Measurements from ENCODE around the gene BSPRY.
"Not testable (repeated sequence)": the region's sequence is repeated elsewhere in the genome, so short reads cannot be mapped to it uniquely, and the experiment has no call there.

BSPRY gene

DNA sequence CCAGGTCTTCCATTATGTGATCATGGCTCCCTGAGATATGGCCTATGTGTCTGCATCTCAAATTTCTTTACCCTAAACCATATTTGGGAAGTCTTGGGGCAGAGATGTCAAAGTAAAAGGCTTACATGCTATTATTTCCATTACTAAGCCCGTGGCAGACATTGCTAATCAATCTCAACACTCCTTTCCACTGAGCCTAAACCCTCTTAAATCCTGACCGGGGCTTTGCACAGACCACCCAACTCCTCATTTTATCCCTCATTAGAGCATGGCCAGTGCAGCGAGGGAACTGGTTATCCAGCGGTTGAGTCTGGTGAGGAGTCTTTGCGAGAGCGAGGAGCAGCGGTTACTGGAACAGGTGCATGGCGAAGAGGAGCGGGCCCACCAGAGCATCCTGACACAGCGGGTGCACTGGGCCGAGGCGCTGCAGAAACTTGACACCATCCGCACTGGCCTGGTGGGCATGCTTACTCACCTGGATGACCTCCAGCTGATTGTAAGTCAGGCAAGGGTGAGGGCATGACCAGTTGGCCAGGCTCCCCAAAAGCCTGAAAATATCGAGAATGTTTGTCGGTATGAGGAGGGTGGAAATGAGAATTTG lies 11.0 kb downstream of the BSPRY start:
- TF ChIP-seq, protein P1, sequence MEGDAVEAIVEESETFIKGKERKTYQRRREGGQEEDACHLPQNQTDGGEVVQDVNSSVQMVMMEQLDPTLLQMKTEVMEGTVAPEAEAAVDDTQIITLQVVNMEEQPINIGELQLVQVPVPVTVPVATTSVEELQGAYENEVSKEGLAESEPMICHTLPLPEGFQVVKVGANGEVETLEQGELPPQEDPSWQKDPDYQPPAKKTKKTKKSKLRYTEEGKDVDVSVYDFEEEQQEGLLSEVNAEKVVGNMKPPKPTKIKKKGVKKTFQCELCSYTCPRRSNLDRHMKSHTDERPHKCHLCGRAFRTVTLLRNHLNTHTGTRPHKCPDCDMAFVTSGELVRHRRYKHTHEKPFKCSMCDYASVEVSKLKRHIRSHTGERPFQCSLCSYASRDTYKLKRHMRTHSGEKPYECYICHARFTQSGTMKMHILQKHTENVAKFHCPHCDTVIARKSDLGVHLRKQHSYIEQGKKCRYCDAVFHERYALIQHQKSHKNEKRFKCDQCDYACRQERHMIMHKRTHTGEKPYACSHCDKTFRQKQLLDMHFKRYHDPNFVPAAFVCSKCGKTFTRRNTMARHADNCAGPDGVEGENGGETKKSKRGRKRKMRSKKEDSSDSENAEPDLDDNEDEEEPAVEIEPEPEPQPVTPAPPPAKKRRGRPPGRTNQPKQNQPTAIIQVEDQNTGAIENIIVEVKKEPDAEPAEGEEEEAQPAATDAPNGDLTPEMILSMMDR (IDR thresholded peaks at IDR 0.05; ENCODE audit: insufficient read depth, low read length, missing control alignments): no peak
- DNase-seq (ENCODE audit: low read depth, low spot score): no peak
- ChIA-PET POLR2A (no interaction called here), CTCF (no interaction called here)
- H3K4me3 ChIP-seq (ENCODE audit: low read depth, low read length): no peak overlapping the region

DNA sequence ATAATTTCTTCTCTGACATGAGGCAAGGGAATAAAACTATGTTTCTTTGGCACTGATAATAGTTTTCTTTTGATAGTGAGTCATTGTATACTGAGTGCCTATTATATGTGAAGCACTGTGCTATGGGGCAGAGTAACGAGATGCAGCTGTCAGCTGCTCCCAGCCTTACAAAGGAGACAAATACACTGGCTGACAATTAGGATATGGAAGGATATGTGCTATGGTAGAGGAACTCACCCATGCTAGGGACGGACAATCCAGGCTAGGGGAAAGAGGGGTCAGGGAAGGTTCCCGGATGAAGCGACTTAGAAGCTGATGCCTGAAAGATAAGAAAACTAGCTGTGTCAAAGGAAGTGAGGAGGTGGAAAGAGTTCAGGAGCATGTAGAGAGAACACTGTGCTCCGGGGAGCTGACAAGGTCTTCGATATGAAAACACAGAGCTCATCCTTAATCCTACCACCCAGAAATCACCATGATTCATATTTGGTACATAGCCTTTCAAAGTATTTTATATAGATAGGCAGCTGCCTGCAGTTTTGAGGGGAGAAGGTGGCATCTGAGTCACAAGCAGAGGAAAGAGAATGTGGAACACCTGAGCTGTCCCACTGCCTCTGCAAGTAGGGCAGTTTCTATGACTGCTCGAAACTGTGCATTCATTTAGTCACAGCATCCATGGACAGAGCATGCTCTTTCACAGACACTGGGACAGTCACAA lies 12.1 kb downstream of the BSPRY start:
- no peak for DNase-seq (ENCODE audit: low read depth, low spot score)
- no peak overlapping the region for H3K4me3 ChIP-seq (ENCODE audit: low read depth, low read length)
- POLR2A ChIA-PET: interaction anchor here (0.6 kb wide), 1 partner anchor 248 kb away, joined by 5 read pairs; no protein-coding TSS in a partner anchor
- TF ChIP-seq, protein P1 (IDR thresholded peaks at IDR 0.05; ENCODE audit: insufficient read depth, low read length, missing control alignments): no peak
- CTCF ChIA-PET: no interaction called here

DNA sequence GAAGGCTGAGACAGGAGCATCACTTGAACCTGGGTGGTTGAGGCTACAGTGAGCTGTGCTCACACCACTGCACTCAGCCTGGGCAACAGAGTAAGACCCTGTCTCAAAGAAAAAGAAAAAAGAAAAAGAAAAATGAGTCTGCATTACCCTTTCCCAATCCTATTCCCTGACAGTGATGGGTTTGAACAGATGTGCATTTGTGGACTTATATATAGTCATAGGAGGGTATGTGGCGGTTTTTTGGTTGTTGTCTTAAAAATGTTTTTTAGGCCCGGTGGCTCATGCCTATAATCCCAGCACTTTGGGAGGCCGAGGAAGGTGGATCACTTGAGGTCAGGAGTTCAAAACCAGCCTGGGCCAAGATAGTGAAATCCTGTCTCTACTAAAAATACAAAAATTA lies 14.0 kb downstream of the BSPRY start:
- POLR2A ChIA-PET: interaction anchor here (0.7 kb wide), 1 partner anchor 20 kb away, joined by 3 read pairs; no protein-coding TSS in a partner anchor
- CTCF ChIA-PET: interaction anchor here (1.8 kb wide), 1 partner anchor 39 kb away, joined by 4 read pairs; no protein-coding TSS in a partner anchor
- H3K4me3 ChIP-seq (ENCODE audit: low read depth, low read length): no peak overlapping the region
- no peak for DNase-seq (ENCODE audit: low read depth, low spot score)
- TF ChIP-seq, protein P1 (IDR thresholded peaks at IDR 0.05; ENCODE audit: insufficient read depth, low read length, missing control alignments): no peak

DNA sequence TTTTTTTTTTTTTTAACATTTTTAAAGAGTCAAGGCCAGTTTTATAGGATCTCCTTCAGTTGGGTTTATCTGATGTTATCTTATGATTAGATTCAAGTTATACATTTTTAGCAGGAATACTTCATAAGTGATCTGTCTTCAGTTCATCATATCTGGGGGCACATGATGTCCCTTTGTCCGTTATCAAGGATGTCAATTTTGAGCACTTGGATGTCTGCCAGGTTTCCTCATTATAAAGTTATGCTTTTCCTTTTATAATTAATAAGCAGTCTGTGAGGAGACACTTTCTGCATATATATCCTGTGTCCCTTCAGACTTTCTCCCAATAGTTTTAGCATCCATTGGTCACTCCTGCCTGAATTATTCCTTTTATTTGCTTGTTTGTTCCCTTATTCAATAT lies 15.6 kb downstream of the BSPRY start:
- ChIA-PET CTCF (interaction anchor here (0.9 to 1.8 kb wide), 2 partner anchors 9 to 37 kb away, joined by 3 to 4 read pairs; no protein-coding TSS in a partner anchor), POLR2A (interaction anchor here (0.7 to 0.8 kb wide), 2 partner anchors 45 to 1766 kb away, joined by 4 read pairs; partner anchors contain the start of genes C9orf43, POLE3 and PTGR1)
- TF ChIP-seq, protein P1 (IDR thresholded peaks at IDR 0.05; ENCODE audit: insufficient read depth, low read length, missing control alignments): no peak
- DNase-seq (ENCODE audit: low read depth, low spot score): no peak
- H3K4me3 ChIP-seq (ENCODE audit: low read depth, low read length): no peak overlapping the region

DNA sequence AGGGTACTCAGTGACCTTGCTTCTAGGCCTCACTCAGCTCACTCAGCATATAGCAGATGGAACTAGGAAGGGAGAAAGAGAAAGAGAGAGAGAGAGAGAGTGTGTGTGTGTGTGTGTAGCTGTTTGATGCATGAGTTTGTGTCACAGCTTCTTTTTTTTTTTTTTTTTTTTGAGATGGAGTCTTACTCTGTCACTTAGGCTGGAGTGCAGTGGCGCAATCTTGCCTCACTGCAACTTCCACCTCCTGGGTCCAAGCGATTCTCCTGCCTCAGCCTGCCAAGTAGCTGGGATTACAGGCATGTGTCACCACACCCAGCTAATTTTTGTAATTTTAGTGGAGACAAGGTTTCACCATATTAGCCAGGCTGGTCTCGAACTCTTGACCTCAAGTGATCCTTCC lies 16.3 kb downstream of the BSPRY start:
- CTCF ChIA-PET: interaction anchor here (0.9 kb wide), 2 partner anchors 10 to 40 kb away, joined by 3 to 4 read pairs; no protein-coding TSS in a partner anchor
- H3K4me3 ChIP-seq (ENCODE audit: low read depth, low read length); DNase-seq (ENCODE audit: low read depth, low spot score): not testable (repeated sequence)
- POLR2A ChIA-PET: interaction anchor here (0.8 kb wide), 1 partner anchor 44 kb away, joined by 4 read pairs; the partner anchor contains the start of genes C9orf43 and POLE3

DNA sequence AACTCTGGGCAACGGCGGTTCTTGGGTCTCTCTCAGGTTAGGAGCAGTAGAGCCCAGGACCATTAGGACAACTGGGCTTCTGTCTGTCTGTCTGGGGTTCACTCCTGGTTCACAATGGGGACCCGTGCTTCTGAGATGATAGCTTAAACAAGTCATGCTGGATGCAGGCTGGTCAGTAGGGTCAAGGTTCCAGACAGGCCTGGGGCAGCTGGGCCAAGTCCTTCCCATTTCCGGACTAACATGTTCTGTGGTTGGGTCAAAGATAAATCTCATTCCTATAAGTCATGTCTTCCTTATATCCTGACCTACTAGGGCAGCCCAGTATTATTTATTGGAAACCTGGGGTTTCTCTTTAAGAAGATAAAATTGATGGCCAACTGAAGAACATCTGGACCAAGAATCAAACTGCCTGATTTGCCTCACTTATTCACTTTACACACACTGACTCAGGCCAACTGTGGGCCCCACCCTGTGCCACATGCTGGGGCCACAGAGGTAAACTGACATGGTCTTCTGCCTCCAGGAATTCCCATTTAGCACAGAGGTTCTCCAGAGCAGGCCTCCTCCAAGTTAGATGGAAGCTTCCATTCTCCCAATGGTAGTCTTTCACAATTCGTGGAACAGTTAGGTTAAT lies 19.1 kb downstream of the BSPRY start:
- CTCF ChIA-PET: interaction anchor here (3.0 kb wide), 1 partner anchor 33 kb away, joined by 10 read pairs; the partner anchor contains the start of gene ALAD
- no peak for DNase-seq (ENCODE audit: low read depth, low spot score)

More for the DNA sequence above, 19.1 kb downstream of the BSPRY start:
- H3K4me3 ChIP-seq (ENCODE audit: low read depth, low read length): no peak overlapping the region
- TF ChIP-seq, protein P1 (IDR thresholded peaks at IDR 0.05; ENCODE audit: insufficient read depth, low read length, missing control alignments): no peak
- POLR2A ChIA-PET: no interaction called here
